HG02885 (cell line): ENCODE results near the gene SUB1.
"Not testable (repeated sequence)": the region's sequence is repeated elsewhere in the genome, so short reads cannot be mapped to it uniquely, and the experiment has no call there.

Source experiments
- ATAC-seq: cut with Tn5 transposase; IDR thresholded peaks from one replicate; pipeline ENCODE4 v1.9.1; 2021; ENCODE audit warnings: mild to moderate bottlenecking; ENCODE audit not compliant: unreplicated experiment, poor library complexity

Gene SUB1

DNA sequence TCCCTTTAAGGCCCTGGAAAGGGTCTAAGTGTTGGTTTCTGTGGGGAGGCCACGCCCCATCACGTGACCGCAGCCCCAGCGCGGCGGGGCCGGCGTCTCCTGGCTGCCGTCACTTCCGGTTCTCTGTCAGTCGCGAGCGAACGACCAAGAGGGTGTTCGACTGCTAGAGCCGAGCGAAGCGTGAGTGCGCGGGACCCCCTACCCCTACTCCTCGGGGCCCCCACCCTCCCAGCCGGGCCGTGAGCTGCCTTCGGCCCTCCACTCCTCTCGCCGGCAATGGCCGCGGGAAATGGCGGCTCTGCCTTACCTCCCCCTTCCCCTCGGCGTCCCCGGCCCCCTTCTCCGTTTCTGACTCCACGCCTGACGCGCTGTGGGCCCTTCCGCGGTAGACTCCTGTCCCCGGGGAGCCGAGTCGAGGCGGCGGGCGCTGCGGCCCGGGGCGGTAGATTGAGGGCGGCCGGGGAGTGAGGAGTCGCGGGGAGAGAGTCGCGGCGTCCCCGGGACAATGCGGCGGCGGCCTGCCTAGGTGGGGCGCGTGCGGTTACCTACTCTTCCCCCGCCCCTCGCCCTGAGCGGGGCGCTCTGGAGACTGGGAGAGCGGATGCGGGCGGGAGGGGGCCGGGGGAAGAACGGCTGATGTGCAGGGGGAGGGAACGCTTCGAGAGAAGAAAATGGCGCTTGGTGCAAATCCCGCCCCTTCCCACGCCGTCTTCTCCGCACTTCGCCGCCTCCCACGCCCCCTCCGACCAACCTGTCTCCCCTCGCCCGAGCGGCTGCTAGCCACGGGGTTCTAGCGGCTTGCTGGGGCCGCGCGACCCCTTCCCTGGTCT lies at the start of gene SUB1:
TSS of gene SUB1 (plus strand) at position 112 of the 830 bp plus-strand sequence. CDS start 2,956 bp downstream, outside the sequence.
- peak; percentile 54 for ATAC-seq

DNA sequence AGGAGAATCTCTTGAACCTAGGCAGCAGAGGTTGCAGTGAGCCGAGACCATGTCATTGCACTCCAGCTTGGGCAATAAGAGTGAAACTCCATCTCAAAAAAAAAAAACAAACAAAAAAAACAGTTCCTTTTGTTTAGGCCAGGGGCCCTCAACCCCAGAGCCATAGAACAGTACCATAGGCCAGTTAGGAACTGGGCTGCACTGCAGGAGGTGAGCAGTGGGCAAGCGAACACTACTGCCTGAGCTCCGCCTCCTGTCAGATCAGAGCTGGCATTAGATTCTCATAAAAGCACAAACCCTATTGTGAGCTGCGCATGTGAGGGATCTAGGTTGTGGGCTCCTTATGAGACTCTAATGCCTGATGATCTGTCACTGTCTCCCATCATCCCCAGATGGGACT lies 49.1 kb upstream of the SUB1 start:
- no peak for ATAC-seq

GRCh38 chr5:32537437-32538029 lies 47.8 kb upstream of the SUB1 start:
- peak; percentile 33 for ATAC-seq

DNA sequence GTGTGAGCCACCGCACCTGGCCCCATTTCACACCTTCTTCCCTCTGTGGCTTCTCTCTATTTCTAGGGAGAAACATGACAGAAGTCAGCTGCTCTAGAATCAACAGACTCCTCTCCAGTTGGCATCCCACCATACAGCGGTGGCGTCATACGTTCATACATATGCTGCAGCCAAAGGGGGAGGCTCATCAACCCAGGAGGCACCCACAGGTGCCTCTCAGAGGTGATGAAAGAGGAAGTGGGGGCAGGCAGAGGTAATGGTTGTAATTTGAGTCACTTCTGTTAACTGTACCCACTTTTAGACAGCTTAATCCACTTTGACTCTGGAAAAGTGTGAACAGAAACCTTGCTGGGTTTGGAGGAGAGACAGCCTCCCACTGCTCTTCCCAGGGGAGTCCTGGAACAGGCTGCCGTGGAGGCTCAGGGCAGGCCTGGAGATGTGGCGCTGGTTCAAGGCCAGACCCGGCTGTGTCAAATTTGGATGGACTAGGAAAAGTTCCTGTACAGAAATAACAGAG lies 47.3 kb upstream of the SUB1 start:
- ATAC-seq, result peak; percentile 76

DNA sequence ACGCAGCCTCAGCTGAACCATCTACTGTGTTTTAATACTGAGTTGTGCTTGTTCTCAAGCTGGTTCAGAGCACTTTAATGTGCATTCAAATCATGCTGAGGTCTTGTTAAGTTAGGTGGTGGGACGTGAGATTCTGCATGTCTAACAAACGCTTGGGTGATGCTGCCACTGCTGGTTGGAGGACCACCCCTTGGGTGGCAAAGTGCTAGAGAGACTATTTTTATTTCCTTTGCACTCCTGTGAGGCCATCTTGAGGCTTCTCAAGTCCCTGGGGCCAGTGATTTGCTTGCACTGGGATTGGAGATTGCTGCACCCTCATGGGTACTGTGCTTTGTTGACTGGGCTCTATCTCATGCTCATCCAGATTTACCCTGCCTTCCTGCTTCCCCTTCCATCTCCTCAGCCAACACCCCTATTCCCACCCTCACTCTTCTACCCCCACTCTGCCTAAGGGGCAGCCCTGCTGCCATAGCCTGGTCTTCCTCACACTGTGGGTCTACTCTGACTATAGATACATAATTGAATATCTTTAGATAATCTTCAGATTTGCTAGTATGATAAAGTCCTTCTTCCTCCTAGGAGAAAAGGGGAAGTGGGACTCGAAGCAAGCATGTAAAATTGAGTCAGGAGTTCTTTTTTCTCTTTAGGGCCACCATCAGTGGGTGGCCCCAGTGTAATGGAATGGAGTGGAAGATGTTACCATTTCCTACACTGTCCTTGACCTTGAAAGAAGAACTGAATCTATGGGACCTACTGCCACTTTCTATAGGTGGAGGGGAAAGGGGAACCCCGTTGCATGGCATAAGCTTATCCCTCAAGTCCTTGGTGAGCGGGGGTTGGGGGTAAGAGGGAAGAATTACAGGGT lies 45.1 kb upstream of the SUB1 start:
- peak; percentile 23 for ATAC-seq

GRCh38 chr5:32541241-32541640 lies 44.1 kb upstream of the SUB1 start:
- no peak for ATAC-seq

DNA sequence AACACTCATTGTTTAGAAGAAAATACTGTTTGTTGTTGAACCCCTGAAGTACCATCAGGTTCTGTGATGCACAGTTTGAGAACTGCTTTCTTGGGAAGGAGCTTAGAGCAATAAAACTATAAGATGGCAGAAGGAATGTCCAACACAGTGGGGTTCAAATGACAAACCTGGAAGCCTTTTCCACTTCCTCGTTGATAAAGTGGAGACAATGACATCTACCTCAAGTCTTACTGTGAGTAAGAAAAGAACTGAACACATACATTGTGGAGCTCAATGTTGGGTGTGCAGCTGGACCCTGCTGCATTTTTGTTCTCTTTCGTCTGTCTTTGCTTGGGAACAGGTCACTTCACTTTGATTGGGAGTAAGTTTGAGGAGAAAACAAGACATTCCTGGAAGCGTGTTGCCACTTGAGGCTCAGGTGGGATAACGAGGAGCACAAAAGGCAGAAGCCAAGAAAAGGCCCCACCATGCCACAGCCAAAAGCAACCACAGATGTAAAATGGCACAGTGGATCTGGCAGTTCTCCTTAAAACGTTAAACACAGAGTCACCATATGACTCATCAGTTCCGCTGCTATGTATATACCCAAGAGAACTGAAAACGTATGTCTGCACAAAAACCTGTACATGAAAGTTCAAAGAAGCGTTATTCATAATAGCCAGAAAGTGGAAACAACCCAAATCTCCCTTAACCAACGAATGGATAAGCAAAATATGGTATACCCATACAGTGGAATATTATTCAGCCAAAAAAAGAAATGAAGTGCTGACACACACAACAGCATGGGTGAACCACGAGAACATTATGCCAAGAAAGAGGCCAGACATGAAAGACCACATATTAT lies 42.9 kb upstream of the SUB1 start:
- peak; percentile 75 for ATAC-seq

- no peak for ATAC-seq
Observed at GRCh38 chr5:32543291-32543690, 42.1 kb upstream of the SUB1 start.

DNA sequence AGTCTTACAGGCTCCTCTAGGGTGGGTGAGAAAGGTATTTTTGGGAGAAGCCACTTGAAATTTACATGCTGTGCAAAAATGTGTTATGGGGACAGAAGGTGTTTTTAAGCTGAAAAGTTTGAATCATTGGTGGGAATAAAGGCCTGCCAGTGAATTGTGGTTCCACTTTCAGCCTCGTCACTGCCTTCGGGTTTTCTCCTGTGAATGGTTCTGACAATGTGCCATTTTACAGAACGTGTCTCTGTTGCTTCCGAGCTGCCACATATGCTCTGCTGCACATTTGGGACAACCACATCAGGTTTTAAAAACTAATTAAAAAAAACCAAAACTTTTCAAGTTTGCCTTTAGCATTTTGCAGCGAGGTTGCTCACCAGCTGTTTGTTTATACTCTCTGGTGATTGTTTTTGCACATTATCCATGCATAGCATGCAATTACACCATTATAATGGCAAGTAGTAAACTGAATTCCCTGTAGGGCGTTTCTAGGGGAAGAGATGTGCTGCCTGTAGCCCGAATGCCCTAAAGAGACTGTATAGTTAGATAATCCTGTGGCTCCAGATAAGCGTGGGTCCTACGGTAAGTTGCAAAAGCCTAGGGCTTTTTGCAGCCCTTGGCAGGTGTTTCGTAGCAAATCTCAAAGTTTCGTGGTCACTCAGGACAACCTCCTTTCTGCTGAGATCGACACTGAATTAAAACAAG lies 40.1 kb upstream of the SUB1 start:
- ATAC-seq, result no peak

- no peak for ATAC-seq
Observed at GRCh38 chr5:32551194-32551593, 34.2 kb upstream of the SUB1 start.

- ATAC-seq, result no peak
Observed at GRCh38 chr5:32551865-32552264, 33.5 kb upstream of the SUB1 start.

GRCh38 chr5:32552491-32552890 lies 32.9 kb upstream of the SUB1 start:
- not testable (repeated sequence) for ATAC-seq

DNA sequence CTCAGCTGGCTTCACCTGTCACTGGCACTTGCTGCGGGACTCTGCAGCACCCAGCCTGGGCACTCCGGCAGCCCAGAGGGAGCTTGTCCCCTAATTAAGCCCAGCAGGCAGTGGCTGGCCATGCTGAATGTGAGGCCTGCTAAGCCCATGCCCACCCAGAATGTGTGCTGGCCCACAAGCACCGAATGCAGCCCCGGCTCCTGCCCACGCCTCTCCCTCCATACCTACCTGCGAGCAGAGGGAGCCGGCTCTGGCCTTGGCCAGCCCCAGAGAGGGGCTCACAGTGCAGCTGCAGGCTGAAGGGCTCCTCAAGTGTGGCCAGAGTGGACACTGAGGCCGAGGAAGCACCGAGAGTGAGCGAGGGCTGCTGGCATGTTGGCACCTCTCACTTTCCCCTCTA lies 32.4 kb upstream of the SUB1 start:
- ATAC-seq, result no peak

- ATAC-seq, result not testable (repeated sequence)
Observed at GRCh38 chr5:32554181-32554780, 31.1 kb upstream of the SUB1 start.

DNA sequence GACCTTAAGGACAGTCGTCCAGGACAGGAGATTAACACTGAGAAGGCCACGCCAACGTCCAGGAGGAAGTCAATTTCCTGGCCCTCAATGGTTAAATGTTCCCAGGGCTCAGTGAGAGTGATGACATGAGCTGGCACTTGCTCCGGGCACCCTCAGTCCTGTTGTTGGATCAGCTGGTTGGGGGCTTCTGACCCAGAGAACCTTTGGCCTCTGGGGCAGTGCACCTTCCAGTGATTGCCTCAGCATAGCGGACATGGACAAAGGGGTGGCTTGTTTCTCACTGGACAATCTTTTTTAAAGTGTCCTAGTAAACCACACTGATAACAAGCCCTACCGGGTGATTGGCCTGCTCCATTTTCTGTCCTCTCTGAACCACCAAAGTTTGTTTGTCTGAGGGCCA lies 28.8 kb upstream of the SUB1 start:
- ATAC-seq, result not testable (repeated sequence)

DNA sequence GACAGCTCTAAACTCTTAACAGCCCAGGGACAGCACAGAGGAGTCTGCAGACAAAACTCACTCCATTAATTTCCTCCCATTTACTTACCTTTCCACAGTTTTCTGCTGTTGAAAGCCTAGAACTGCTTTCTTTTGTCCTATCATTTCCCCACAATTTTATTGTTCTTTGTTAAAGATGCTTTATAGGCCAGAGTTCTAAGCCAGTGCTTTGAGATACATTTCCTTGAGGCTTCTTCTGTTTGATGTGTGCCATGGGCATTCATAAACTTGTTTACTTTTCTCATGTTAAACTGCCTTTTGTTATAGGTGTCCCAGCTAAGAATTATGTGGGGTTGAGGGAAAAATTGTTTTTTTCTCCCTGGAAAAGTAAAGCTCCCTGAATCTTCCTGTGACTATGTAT lies 25.9 kb upstream of the SUB1 start:
- ATAC-seq, result no peak

DNA sequence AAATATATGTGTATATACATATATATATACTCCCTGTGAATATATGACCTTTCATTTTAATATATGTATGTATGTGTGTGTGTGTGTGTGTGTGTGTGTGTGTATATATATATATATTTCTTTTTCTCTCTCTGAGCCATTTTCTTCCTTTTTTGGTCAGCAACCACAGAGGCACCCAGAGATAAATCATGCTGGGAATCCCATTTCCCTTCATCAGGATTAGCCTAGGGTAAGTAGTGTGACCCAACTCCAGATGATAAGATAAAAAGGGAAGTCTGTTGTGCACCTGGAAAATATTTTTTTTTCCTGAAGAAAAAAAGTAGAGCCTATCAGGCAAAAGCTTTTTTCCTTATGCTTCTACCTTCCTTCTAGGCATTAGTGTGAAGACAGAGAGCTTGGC lies 25.4 kb upstream of the SUB1 start:
- no peak for ATAC-seq

DNA sequence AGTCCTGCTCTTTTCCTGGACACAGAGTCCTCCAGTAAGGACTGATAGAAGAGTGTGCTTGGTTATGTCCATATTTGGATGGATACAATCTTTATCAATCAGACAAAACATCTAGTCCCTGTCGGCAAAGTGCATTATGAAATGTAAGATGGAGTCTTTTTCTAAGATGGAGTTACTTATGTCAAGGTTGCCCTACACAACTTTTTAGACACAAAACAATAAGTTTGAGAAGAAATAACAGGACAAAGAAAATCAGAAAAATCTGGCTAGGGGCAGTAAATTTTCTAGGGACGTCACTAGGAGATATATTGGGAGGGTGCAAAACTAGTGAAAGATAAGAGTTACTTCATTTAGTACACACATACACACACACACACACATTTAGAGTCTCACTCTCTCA lies 23.3 kb upstream of the SUB1 start:
- ATAC-seq, result no peak

DNA sequence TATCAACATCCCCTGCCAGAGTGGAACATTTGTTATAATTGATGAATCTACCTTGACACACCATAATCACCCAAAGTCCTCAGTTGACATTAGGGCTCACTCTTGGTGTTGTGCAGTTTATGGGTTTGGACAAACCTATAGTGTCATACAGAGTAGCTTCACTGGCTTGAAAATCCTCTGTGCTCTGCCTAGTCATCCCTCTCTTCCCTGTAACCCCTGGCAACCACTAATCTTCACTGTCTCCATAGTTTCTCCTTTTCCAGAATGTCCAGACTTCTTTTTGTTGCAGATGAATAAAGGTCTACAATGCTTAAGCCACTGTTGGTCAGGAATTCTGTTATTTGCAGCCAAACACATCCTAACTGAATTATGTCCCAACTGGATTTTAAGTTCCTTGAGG lies 22.5 kb upstream of the SUB1 start:
- ATAC-seq, result no peak
